SK-N-SH (cell line): ENCODE results near the gene PMF1. TPM values are rescaled to one million over a fixed set of nuclear protein-coding genes. Genes with fewer than 3 reads are reported as not detected.
A peak's percentile ranks its signal among the peaks of the same experiment; 100 is the strongest.

Experiments used
- CTCF ChIA-PET: fragments of 300-600, 350-600 bp; formaldehyde crosslinking; extraction: SDS; loops from one replicate; lab custom pipeline; 2021; lab: Yijun Ruan, JAX
- POLR2A ChIA-PET: fragments of 350-600 bp; sonication (Branson Sonifier 250); formaldehyde crosslinking; extraction: SDS; loops from one replicate; lab custom pipeline; 2020; ENCODE audit warnings: antibody characterized with exemption, inconsistent platforms; lab: Yijun Ruan, JAX
- DNase-seq: peaks from one replicate; pipeline ENCODE4 v3.0.0; 2012
- H2AFZ ChIP-seq: fragments of 200-600 bp; sonication (generic); 2 replicates; pipeline ENCODE4 v1.8.1; 2016; ENCODE audit warnings: antibody characterized with exemption, mild to moderate bottlenecking, low read depth
- H3F3A ChIP-seq: fragments of 200-600 bp; sonication (generic); replicated peaks from 2 replicates; pipeline ENCODE3; 2016; ENCODE audit warnings: antibody characterized with exemption, mild to moderate bottlenecking; ENCODE audit not compliant: insufficient read depth
- H3K27ac ChIP-seq, 2 experiments: fragments of 200-500 bp in 1 of 2; fragments of 200-600 bp in 1 of 2; sonication (Bioruptor generic) in 1 of 2; sonication (generic), shearing (Covaris generic) in 1 of 2; 2 replicates each; pipeline versions ENCODE4 v1.5.1 to v1.6.1; 2014 to 2016; ENCODE audit warnings: low read depth in 2 of 2, inconsistent platforms in 1 of 2, low read length in 1 of 2, mild to moderate bottlenecking in 1 of 2, mixed read lengths in 1 of 2
- H3K27me3 ChIP-seq: fragments of 200-600 bp; sonication (generic), shearing (Covaris generic); 2 replicates; pipeline ENCODE4 v1.6.1; 2016; ENCODE audit warnings: mixed run types; ENCODE audit not compliant: insufficient read depth
- H3K36me3 ChIP-seq, 2 experiments: fragments of 200-500 bp in 1 of 2; fragments of 200-600 bp in 1 of 2; sonication (Bioruptor generic) in 1 of 2; sonication (generic) in 1 of 2; replicated peaks in 1 of 2; 2 replicates each; pipeline versions ENCODE3 to v1.5.1; 2014 to 2016; ENCODE audit warnings: low read length in 1 of 2, mild to moderate bottlenecking in 1 of 2; ENCODE audit not compliant: insufficient read depth in 2 of 2, control insufficient read depth in 1 of 2
- H3K4me1 ChIP-seq, 2 experiments: fragments of 200-500 bp in 1 of 2; fragments of 200-600 bp in 1 of 2; sonication (Bioruptor generic) in 1 of 2; sonication (generic), shearing (Covaris generic) in 1 of 2; 2 replicates each; pipeline versions ENCODE4 v1.5.1 to v1.6.1; 2014 to 2016; ENCODE audit warnings: low read depth in 1 of 2, low read length in 1 of 2, mixed run types in 1 of 2; ENCODE audit not compliant: insufficient read depth in 2 of 2, control insufficient read depth in 1 of 2
- H3K4me2 ChIP-seq: fragments of 200-600 bp; sonication (generic), shearing (Covaris generic); 2 replicates; pipeline ENCODE4 v1.6.1; 2017; ENCODE audit warnings: mixed run types
- H3K4me3 ChIP-seq, 2 experiments: fragments of 200-500 bp in 1 of 2; fragments of 200-600 bp in 1 of 2; sonication (Bioruptor generic) in 1 of 2; sonication (generic), shearing (Covaris generic) in 1 of 2; 2 replicates each; pipeline versions ENCODE4 v1.5.1 to v1.8.1; 2014 to 2016; ENCODE audit warnings: low read depth in 2 of 2, inconsistent platforms in 1 of 2, low read length in 1 of 2, mild to moderate bottlenecking in 1 of 2, mixed read lengths in 1 of 2, moderate library complexity in 1 of 2
- H3K79me2 ChIP-seq: fragments of 200-600 bp; sonication (generic); 2 replicates; pipeline ENCODE4 v1.8.1; 2017; ENCODE audit warnings: mild to moderate bottlenecking; ENCODE audit not compliant: insufficient read depth
- H3K9ac ChIP-seq: fragments of 200-600 bp; sonication (generic); 2 replicates; pipeline ENCODE4 v1.6.1; 2017; ENCODE audit warnings: mixed run types
- H3K9me2 ChIP-seq: fragments of 200-600 bp; sonication (generic); 2 replicates; pipeline ENCODE4 v1.6.1; 2017; ENCODE audit warnings: mixed run types
- H3K9me3 ChIP-seq: fragments of 200-600 bp; sonication (generic); 2 replicates; pipeline ENCODE4 v1.6.1; 2017; ENCODE audit warnings: mixed run types, mild to moderate bottlenecking, moderate library complexity
- H4K20me1 ChIP-seq: fragments of 200-600 bp; sonication (generic); 2 replicates; pipeline ENCODE4 v1.6.1; 2017; ENCODE audit warnings: mild to moderate bottlenecking, mixed run types; ENCODE audit not compliant: insufficient read depth
- ELF1 ChIP-seq: IDR thresholded peaks from 2 replicates; pipeline ENCODE4 v1.4.0; 2012
- FOXM1 ChIP-seq: IDR thresholded peaks from 2 replicates; pipeline ENCODE4 v1.4.0; 2012; ENCODE audit warnings: low read depth, mild to moderate bottlenecking
- MEF2A ChIP-seq: IDR thresholded peaks from 2 replicates; pipeline ENCODE4 v1.4.0; 2012; ENCODE audit warnings: low read depth, borderline replicate concordance
- NFIC ChIP-seq: IDR thresholded peaks from 2 replicates; pipeline ENCODE4 v1.4.0; 2012; ENCODE audit warnings: borderline replicate concordance
- RAD21 ChIP-seq: IDR thresholded peaks from 2 replicates; pipeline ENCODE4 v1.6.1; 2012; ENCODE audit warnings: mild to moderate bottlenecking, low read length
- SIN3A ChIP-seq: IDR thresholded peaks from 2 replicates; pipeline ENCODE4 v1.6.1; 2012; ENCODE audit warnings: low read depth, mild to moderate bottlenecking, low read length, moderate library complexity, borderline replicate concordance
- WGBS: methylation state at CpG from one replicate; pipeline ENCODE4 v1.1.6; 2017; ENCODE audit warnings: low lambda C conversion rate; 5-methylcytosine and 5-hydroxymethylcytosine counted together
- polyA plus RNA-seq, 3 experiments: library from polyadenylated mRNA; depleted of rRNA; stranded (reverse); fragments of >200 nt; gene quantifications; 2 replicates each; pipeline ENCODE4 v1.2.3, GENCODE V29; 2012
- TF ChIP-seq, protein P1 (sequence below): fragments of 150-350 bp; IDR thresholded peaks from 2 replicates; pipeline ENCODE4 v1.6.1; 2016; ENCODE audit warnings: mild to moderate bottlenecking, low read depth, low read length
- TF ChIP-seq, protein P2 (sequence below): IDR thresholded peaks from 2 replicates; pipeline ENCODE4 v1.4.0; 2012; ENCODE audit warnings: low read depth
- TF ChIP-seq, protein P3 (sequence below): IDR thresholded peaks from 2 replicates; pipeline ENCODE4 v1.6.1; 2012; ENCODE audit warnings: mild to moderate bottlenecking, low read depth, low read length, moderate library complexity
- TF ChIP-seq, protein P4 (sequence below): IDR thresholded peaks from 2 replicates; pipeline ENCODE4 v1.4.0; 2012; ENCODE audit warnings: low read depth, borderline replicate concordance
- TF ChIP-seq, protein P5 (sequence below): IDR thresholded peaks from 2 replicates; pipeline ENCODE4 v1.4.0; 2012; ENCODE audit warnings: low read depth, borderline replicate concordance

The PMF1 gene
- polyA plus RNA-seq, 1 of the 3 experiments (the other 2 are of a cell fraction): 89.5 TPM

DNA sequence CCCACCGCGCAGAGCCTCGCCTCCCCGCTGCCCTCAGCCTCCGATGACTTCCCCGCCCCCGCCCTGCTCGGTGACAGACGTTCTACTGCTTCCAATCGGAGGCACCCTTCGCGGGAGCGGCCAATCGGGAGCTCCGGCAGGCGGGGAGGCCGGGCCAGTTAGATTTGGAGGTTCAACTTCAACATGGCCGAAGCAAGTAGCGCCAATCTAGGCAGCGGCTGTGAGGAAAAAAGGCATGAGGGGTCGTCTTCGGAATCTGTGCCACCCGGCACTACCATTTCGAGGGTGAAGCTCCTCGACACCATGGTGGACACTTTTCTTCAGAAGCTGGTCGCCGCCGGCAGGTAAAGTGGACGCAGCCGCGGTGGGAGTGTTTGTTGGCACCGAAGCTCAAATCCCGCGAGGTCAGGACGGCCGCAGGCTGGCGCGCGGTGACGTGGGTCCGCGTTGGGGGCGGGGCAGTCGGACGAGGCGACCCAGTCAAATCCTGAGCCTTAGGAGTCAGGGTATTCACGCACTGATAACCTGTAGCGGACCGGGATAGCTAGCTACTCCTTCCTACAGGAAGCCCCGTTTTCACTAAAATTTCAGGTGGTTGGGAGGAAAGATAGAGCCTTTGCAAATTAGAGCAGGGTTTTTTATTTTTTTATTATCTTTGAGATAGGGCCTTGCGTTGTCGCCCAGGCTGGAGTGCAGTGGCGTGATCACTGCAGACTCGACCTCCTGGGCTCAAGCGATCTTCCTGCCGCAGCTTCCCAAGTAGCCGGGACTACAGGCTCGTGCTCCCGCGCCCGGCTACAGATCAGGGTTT lies at the start of gene PMF1 (continued):
- TF ChIP-seq, protein P1, sequence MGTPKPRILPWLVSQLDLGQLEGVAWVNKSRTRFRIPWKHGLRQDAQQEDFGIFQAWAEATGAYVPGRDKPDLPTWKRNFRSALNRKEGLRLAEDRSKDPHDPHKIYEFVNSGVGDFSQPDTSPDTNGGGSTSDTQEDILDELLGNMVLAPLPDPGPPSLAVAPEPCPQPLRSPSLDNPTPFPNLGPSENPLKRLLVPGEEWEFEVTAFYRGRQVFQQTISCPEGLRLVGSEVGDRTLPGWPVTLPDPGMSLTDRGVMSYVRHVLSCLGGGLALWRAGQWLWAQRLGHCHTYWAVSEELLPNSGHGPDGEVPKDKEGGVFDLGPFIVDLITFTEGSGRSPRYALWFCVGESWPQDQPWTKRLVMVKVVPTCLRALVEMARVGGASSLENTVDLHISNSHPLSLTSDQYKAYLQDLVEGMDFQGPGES: peak; percentile 82; the same call in 1 of the 2 replicates
- TF ChIP-seq, protein P2, sequence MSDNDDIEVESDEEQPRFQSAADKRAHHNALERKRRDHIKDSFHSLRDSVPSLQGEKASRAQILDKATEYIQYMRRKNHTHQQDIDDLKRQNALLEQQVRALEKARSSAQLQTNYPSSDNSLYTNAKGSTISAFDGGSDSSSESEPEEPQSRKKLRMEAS: peak; percentile 54; the same call in 1 of the 2 replicates
- TF ChIP-seq SIN3A: no peak
- TF ChIP-seq, protein P3, sequence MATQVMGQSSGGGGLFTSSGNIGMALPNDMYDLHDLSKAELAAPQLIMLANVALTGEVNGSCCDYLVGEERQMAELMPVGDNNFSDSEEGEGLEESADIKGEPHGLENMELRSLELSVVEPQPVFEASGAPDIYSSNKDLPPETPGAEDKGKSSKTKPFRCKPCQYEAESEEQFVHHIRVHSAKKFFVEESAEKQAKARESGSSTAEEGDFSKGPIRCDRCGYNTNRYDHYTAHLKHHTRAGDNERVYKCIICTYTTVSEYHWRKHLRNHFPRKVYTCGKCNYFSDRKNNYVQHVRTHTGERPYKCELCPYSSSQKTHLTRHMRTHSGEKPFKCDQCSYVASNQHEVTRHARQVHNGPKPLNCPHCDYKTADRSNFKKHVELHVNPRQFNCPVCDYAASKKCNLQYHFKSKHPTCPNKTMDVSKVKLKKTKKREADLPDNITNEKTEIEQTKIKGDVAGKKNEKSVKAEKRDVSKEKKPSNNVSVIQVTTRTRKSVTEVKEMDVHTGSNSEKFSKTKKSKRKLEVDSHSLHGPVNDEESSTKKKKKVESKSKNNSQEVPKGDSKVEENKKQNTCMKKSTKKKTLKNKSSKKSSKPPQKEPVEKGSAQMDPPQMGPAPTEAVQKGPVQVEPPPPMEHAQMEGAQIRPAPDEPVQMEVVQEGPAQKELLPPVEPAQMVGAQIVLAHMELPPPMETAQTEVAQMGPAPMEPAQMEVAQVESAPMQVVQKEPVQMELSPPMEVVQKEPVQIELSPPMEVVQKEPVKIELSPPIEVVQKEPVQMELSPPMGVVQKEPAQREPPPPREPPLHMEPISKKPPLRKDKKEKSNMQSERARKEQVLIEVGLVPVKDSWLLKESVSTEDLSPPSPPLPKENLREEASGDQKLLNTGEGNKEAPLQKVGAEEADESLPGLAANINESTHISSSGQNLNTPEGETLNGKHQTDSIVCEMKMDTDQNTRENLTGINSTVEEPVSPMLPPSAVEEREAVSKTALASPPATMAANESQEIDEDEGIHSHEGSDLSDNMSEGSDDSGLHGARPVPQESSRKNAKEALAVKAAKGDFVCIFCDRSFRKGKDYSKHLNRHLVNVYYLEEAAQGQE: no peak; the same call in 1 of the 2 replicates
- TF ChIP-seq, protein P4, sequence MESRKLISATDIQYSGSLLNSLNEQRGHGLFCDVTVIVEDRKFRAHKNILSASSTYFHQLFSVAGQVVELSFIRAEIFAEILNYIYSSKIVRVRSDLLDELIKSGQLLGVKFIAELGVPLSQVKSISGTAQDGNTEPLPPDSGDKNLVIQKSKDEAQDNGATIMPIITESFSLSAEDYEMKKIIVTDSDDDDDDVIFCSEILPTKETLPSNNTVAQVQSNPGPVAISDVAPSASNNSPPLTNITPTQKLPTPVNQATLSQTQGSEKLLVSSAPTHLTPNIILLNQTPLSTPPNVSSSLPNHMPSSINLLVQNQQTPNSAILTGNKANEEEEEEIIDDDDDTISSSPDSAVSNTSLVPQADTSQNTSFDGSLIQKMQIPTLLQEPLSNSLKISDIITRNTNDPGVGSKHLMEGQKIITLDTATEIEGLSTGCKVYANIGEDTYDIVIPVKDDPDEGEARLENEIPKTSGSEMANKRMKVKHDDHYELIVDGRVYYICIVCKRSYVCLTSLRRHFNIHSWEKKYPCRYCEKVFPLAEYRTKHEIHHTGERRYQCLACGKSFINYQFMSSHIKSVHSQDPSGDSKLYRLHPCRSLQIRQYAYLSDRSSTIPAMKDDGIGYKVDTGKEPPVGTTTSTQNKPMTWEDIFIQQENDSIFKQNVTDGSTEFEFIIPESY: peak; percentile 97

DNA sequence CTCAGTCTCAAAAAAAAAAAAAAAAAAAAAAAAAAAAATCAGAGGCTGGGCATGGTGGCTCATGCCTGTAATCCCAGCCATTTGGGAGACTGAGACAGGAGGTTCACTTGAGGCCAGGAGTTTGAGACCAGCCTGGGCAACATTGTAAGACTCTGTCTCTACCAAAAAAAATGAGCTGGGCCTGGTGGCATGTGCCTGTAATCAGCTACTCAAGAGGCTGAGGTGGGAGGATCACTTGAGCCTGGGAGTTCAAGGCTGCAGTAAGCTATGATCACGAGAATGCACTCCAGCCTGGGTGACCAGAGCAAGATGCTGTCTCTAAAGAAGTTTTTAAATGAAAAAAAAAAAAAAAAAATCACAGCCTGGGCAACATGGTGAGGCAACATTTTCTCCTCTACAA lies 49.1 kb upstream of the PMF1 start:
- Histone ChIP-seq H3K36me3 (no peaks in the 10 kb centered on the region), H3K9ac (no peak overlapping the region), H3K4me3 (no peak overlapping the region), H3K27ac (no peak overlapping the region), H3K4me2 (no peak overlapping the region), H3F3A (no peaks in the 10 kb centered on the region), H2AFZ (no peak overlapping the region), H3K79me2 (no peaks in the 10 kb centered on the region), H3K27me3 (no peaks in the 10 kb centered on the region), H4K20me1 (no peaks in the 10 kb centered on the region), H3K9me2 (no peaks in the 10 kb centered on the region), H3K9me3 (no peaks in the 10 kb centered on the region), H3K4me1 (peaks cover 3 to 18% of the 10 kb centered on the region in 2 experiments; a peak in 2 of 4 replicates)
- no peak for DNase-seq
- 94% methylated on average over 1 of the region's 1 CpG for WGBS
- TF ChIP-seq FOXM1 (no peak), MEF2A (no peak), NFIC (no peak), ELF1 (no peak), RAD21 (no peak)
- TF ChIP-seq, protein P2: no peak
- TF ChIP-seq, protein P4: no peak
- TF ChIP-seq, protein P5, sequence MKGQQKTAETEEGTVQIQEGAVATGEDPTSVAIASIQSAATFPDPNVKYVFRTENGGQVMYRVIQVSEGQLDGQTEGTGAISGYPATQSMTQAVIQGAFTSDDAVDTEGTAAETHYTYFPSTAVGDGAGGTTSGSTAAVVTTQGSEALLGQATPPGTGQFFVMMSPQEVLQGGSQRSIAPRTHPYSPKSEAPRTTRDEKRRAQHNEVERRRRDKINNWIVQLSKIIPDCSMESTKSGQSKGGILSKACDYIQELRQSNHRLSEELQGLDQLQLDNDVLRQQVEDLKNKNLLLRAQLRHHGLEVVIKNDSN: no peak
- CTCF ChIA-PET: interaction anchor here (0.6 to 2.2 kb wide), 10 partner anchors 10 to 96 kb away, joined by 3 to 7 read pairs (median 4); no protein-coding TSS in a partner anchor
- POLR2A ChIA-PET: no interaction called here
